Muscle of leg (tissue), 16 donors: ENCODE results near the gene SFI1. TPM values are rescaled to one million over a fixed set of nuclear protein-coding genes. Genes with fewer than 3 reads are reported as not detected.
A peak's percentile ranks its signal among the peaks of the same experiment; 100 is the strongest.

Source experiments
- DNase-seq: peaks from one replicate; pipeline ENCODE4 v3.0.0; 2013
- H3K27ac ChIP-seq: one replicate; pipeline ENCODE4 v1.5.1; 2013; ENCODE audit warnings: mild to moderate bottlenecking, low read length, control low read depth
- H3K27me3 ChIP-seq: one replicate; pipeline ENCODE4 v1.6.1; 2013; ENCODE audit warnings: low read length; ENCODE audit not compliant: control insufficient read depth, insufficient read depth
- H3K36me3 ChIP-seq: one replicate; pipeline ENCODE4 v1.6.1; 2013; ENCODE audit warnings: low read length; ENCODE audit not compliant: control insufficient read depth, insufficient read depth
- H3K4me1 ChIP-seq: one replicate; pipeline ENCODE4 v1.6.1; 2013; ENCODE audit warnings: low read length; ENCODE audit not compliant: control insufficient read depth, insufficient read depth
- H3K4me3 ChIP-seq: one replicate; pipeline ENCODE4 v1.5.1; 2013; ENCODE audit warnings: low read length, control low read depth
- H3K9me3 ChIP-seq: replicated peaks from 2 replicates; pipeline ENCODE4 v1.6.1; 2013; ENCODE audit warnings: low read depth, low read length; ENCODE audit not compliant: control insufficient read depth
- WGBS: methylation state at CpG from one replicate; pipeline ENCODE4 v1.1.5; 2013; ENCODE audit warnings: missing lambda C conversion rate; ENCODE audit not compliant: insufficient coverage; 5-methylcytosine and 5-hydroxymethylcytosine counted together
- long read RNA-seq, 11 donors: transcript quantifications; one replicate each; lab custom pipeline, GENCODE V29; 2026
- polyA plus RNA-seq, 8 donors: library from polyadenylated mRNA; unstranded; fragments of 120-200 nt; gene quantifications; one replicate each; pipeline versions ENCODE4 v1.2.1 to v1.2.3, GENCODE V29; 2013; ENCODE audit warnings: inconsistent platforms in 1 of 8, low replicate concordance in 1 of 8; ENCODE audit not compliant: insufficient read length in 8 of 8, insufficient read depth in 1 of 8
- total RNA-seq: library from RNA; stranded (reverse); fragments of 120-200 nt; gene quantifications from one replicate; pipeline ENCODE4 v1.2.4, GENCODE V29; 2013

Gene SFI1, protein sequence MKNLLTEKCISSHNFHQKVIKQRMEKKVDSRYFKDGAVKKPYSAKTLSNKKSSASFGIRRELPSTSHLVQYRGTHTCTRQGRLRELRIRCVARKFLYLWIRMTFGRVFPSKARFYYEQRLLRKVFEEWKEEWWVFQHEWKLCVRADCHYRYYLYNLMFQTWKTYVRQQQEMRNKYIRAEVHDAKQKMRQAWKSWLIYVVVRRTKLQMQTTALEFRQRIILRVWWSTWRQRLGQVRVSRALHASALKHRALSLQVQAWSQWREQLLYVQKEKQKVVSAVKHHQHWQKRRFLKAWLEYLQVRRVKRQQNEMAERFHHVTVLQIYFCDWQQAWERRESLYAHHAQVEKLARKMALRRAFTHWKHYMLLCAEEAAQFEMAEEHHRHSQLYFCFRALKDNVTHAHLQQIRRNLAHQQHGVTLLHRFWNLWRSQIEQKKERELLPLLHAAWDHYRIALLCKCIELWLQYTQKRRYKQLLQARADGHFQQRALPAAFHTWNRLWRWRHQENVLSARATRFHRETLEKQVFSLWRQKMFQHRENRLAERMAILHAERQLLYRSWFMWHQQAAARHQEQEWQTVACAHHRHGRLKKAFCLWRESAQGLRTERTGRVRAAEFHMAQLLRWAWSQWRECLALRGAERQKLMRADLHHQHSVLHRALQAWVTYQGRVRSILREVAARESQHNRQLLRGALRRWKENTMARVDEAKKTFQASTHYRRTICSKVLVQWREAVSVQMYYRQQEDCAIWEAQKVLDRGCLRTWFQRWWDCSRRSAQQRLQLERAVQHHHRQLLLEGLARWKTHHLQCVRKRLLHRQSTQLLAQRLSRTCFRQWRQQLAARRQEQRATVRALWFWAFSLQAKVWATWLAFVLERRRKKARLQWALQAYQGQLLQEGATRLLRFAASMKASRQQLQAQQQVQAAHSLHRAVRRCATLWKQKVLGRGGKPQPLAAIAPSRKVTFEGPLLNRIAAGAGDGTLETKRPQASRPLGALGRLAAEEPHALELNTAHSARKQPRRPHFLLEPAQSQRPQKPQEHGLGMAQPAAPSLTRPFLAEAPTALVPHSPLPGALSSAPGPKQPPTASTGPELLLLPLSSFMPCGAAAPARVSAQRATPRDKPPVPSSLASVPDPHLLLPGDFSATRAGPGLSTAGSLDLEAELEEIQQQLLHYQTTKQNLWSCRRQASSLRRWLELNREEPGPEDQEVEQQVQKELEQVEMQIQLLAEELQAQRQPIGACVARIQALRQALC
- total RNA-seq, result 6.3 TPM
- 10 to 100 TPM in 5 of 8 donors, 1 to 10 TPM in 3; 7.0 to 20.1 (median 11.8) TPM for polyA plus RNA-seq
- long read RNA-seq, donor 1, partial matches to known transcripts, result 15 of 15 reads
- long read RNA-seq, donor 1, other reads (novel, unspliced or antisense), result 0 of 15 reads
- long read RNA-seq, donor 2, partial matches to known transcripts, result 8 of 8 reads
- long read RNA-seq, donor 2, other reads (novel, unspliced or antisense), result 0 of 8 reads
- long read RNA-seq, donor 3, partial matches to known transcripts, result 0 of 1 reads
- long read RNA-seq, donor 3, other reads (novel, unspliced or antisense), result 0 of 1 reads
- long read RNA-seq, donor 4, result 0 reads
- long read RNA-seq, donor 5, partial matches to known transcripts, result 33 of 35 reads
- long read RNA-seq, donor 5, other reads (novel, unspliced or antisense), result 0 of 35 reads
- long read RNA-seq, donor 6, partial matches to known transcripts, result 41 of 41 reads
- long read RNA-seq, donor 6, other reads (novel, unspliced or antisense), result 0 of 41 reads
- long read RNA-seq, donor 7, partial matches to known transcripts, result 27 of 28 reads
- long read RNA-seq, donor 7, other reads (novel, unspliced or antisense), result 0 of 28 reads
- long read RNA-seq, donor 8, partial matches to known transcripts, result 0 of 1 reads
- long read RNA-seq, donor 8, other reads (novel, unspliced or antisense), result 0 of 1 reads
- long read RNA-seq, donor 9, result 0 reads
- long read RNA-seq, donor 10, result 0 reads
- long read RNA-seq, donor 11, partial matches to known transcripts, result 34 of 34 reads
- long read RNA-seq, donor 11, other reads (novel, unspliced or antisense), result 0 of 34 reads

GRCh38 chr22:31496007-31496734, at the start of gene SFI1:
SFI1 (plus strand) TSS chr22:31496536; CDS start chr22:31508285, 11,749 bp downstream.
- peaks cover 9% of the 10 kb centered on the region for H3K4me1 ChIP-seq
- H3K27me3 ChIP-seq, result no peaks in the 10 kb centered on the region
- WGBS, result under 1% methylated on average over 55 of the region's 70 CpGs
- H3K27ac ChIP-seq, result peak within 1 kb of the TSS; percentile 79
- H3K4me3 ChIP-seq, result peak within 1 kb of the TSS; percentile 66
- peaks cover 5% of the 10 kb centered on the region for H3K9me3 ChIP-seq
- peak; percentile 95 for DNase-seq
- H3K36me3 ChIP-seq, result peaks cover 3% of the 10 kb centered on the region

DNA sequence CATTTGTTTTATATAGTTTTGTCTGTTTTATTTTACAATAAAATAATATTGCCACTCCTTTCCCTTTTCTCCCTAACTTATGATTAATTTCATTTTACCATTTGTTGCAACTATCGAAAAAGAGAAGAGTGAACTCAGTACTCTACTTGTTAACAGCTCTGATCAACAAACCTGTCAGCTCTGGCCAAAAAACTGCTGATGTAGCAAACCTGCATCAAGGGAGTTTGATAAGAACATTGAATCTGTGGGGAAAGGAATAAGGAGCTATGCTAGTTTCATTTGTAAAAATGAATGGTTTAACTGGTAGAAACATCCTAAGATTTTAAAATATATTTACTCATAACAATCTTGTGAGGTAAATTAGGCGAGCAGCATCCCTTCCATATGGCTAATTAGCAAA, 49.6 kb upstream of the SFI1 start:
- H3K9me3 ChIP-seq, result no peaks in the 10 kb centered on the region
- WGBS, result no CpG with 5 or more reads among the region's 2 CpGs
- DNase-seq, result no peak
- H3K36me3 ChIP-seq, result peaks cover 51% of the 10 kb centered on the region
- H3K27me3 ChIP-seq, result no peaks in the 10 kb centered on the region
- H3K4me3 ChIP-seq, result no peak overlapping the region
- no peak overlapping the region for H3K27ac ChIP-seq
- peaks cover 16% of the 10 kb centered on the region for H3K4me1 ChIP-seq

DNA sequence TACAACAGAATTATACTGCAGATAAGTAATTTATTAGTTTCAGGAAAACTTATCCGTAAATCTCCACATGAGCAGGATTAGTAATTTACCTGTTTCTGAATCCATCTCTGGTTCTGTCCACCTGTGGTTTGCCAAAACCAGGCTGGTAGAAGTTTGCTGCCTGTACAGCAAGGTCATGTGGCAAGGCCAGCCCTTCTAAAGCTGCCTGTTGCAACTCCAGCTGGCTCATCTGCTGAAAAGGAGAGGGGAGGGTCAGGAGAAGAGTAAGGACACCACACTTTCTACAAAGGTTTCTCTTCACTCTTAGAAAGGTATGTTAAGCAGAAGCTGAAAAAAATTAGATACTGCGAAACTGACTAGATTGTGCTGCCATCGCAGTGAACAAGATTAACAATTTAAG, 49.0 kb upstream of the SFI1 start:
- Histone ChIP-seq H3K27me3 (no peaks in the 10 kb centered on the region), H3K9me3 (no peaks in the 10 kb centered on the region), H3K4me1 (peaks cover 16% of the 10 kb centered on the region), H3K27ac (no peak overlapping the region), H3K4me3 (no peak overlapping the region), H3K36me3 (peaks cover 45% of the 10 kb centered on the region)
- no peak for DNase-seq
- WGBS, result no CpG with 5 or more reads among the region's 3 CpGs

GRCh38 chr22:31448382-31448781, 48.0 kb upstream of the SFI1 start:
- 100% methylated on average over 1 of the region's 2 CpGs for WGBS
- Histone ChIP-seq H3K4me3 (no peak overlapping the region), H3K36me3 (peaks cover 36% of the 10 kb centered on the region), H3K9me3 (no peaks in the 10 kb centered on the region), H3K27me3 (no peaks in the 10 kb centered on the region), H3K4me1 (peaks cover 16% of the 10 kb centered on the region), H3K27ac (peak overlapping the region; percentile 20)
- DNase-seq, result no peak

GRCh38 chr22:31449506-31449905, 46.8 kb upstream of the SFI1 start:
- H3K4me3 ChIP-seq, result no peak overlapping the region
- WGBS, result 81% methylated on average over 3 of the region's 4 CpGs
- peak overlapping the region; percentile 55 for H3K27ac ChIP-seq
- peaks cover 29% of the 10 kb centered on the region for H3K36me3 ChIP-seq
- H3K27me3 ChIP-seq, result no peaks in the 10 kb centered on the region
- H3K4me1 ChIP-seq, result peaks cover 16% of the 10 kb centered on the region
- DNase-seq, result peak; percentile 18
- no peaks in the 10 kb centered on the region for H3K9me3 ChIP-seq

- Histone ChIP-seq H3K4me3 (no peak overlapping the region), H3K36me3 (peaks cover 26% of the 10 kb centered on the region), H3K27me3 (no peaks in the 10 kb centered on the region), H3K4me1 (peaks cover 16% of the 10 kb centered on the region), H3K27ac (no peak overlapping the region), H3K9me3 (no peaks in the 10 kb centered on the region)
- peak; percentile 17 for DNase-seq
- 83% methylated on average over 2 of the region's 5 CpGs for WGBS
Measured at GRCh38 chr22:31451709-31452571, 44.4 kb upstream of the SFI1 start.

DNA sequence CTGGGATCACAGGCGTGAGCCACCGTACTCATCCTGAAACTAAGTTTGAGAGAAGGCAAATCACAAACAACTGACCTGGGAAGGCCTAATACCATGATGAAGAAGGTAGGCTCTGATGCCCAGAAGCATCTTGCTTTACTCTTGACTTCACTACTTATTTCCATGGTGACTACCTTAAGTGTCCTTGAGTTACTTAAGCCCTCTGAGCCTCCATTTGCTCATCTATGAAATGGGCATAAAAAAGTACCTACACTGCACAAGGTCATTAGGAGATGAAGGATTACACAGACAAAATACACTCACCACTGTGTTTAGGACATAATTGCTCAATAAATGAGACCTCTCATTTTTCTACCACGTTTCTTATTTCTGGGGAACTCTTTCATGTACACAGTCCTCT, 34.6 kb upstream of the SFI1 start:
- H3K9me3 ChIP-seq, result no peaks in the 10 kb centered on the region
- H3K4me1 ChIP-seq, result no peaks in the 10 kb centered on the region
- no CpG with 5 or more reads among the region's 3 CpGs for WGBS
- no peak overlapping the region for H3K27ac ChIP-seq
- no peaks in the 10 kb centered on the region for H3K27me3 ChIP-seq
- peaks cover 54% of the 10 kb centered on the region for H3K36me3 ChIP-seq
- no peak overlapping the region for H3K4me3 ChIP-seq
- no peak for DNase-seq

DNA sequence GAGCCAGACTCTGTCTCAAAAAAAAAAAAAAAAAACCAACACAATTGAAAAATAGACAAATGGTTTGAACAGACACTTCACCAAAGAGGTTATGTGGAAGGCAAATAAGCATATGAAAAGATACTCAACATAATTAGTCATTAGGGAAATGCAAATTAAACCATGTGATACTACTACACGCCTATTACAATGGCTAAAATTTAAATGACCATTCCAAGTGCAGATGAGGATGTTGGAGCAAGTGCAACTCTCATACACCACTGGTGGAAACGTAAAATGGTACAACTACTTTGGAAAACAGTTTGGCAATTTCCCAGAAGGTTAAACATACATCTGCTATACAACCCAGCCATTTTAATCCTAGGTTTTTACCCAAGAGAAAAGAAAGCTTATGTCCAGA, 31.0 kb upstream of the SFI1 start:
- Histone ChIP-seq H3K27me3 (no peaks in the 10 kb centered on the region), H3K9me3 (no peaks in the 10 kb centered on the region), H3K36me3 (peaks cover 54% of the 10 kb centered on the region), H3K4me1 (no peaks in the 10 kb centered on the region), H3K27ac (no peak overlapping the region), H3K4me3 (no peak overlapping the region)
- DNase-seq, result no peak
- WGBS, result no CpG with 5 or more reads among the region's 2 CpGs
